ENCODE measurements around the gene ATXN2. TPM values are rescaled to one million over a fixed set of nuclear protein-coding genes. Genes with fewer than 3 reads are reported as not detected.

The ATXN2 gene
- total and polyA plus RNA-seq, 9 of the 15 experiments (the other 6 are each of a cell fraction or from before 2014, with no cell fraction given) = 16.8 to 67.8 (median 29.3) TPM

GRCh38 chr12:111405149-111405858 lies 193.8 kb downstream of the ATXN2 start (continued):
- TF ChIP-seq AFF4 (CRISPR knock-in tag; IDR thresholded peaks at IDR 0.05) (peak; percentile 94), LCOR (CRISPR knock-in tag; IDR thresholded peaks at IDR 0.05) (peak; percentile 91), ZBTB34 (CRISPR knock-in tag; IDR thresholded peaks at IDR 0.05) (no peak), ZNF75A (CRISPR knock-in tag; IDR thresholded peaks at IDR 0.05) (no peak), IRF9 (tag; IDR thresholded peaks at IDR 0.05) (peak; percentile 97), ZNF274 (IDR thresholded peaks at IDR 0.05; ENCODE audit: borderline replicate concordance, low read depth, low read length) (no peak), CREB1 (IDR thresholded peaks at IDR 0.05) (peak; percentile 65), CREB1 (CRISPR knock-in tag; IDR thresholded peaks at IDR 0.05) (0 out of 2 replicates have a peak, but pooled peaks have one; percentile 65), FOXA1 (IDR thresholded peaks at IDR 0.05; ENCODE audit: borderline replicate concordance) (no peak), ZNF436 (CRISPR knock-in tag; IDR thresholded peaks at IDR 0.05) (no peak), U2AF2 (optimal IDR thresholded peaks at IDR 0.05; ENCODE audit: low read depth, low read length) (no peak), GATAD2A (IDR thresholded peaks at IDR 0.05) (peak; percentile 14; the same call in 1 of the 2 replicates), RBM15 (IDR thresholded peaks at IDR 0.05; ENCODE audit: insufficient read depth, low read length) (no peak)

Data from K562 (cell line).